Gastrocnemius medialis (tissue), 4 donors: ENCODE results near the gene OSTF1.

Experiments used
- CTCF ChIP-seq, 5 experiments: fragments of 450-650 bp in 3 of 5; fragments of 200-600 bp in 2 of 5; sonication (generic) in 2 of 5; IDR thresholded peaks in 4 of 5; conservative IDR thresholded peaks in 1 of 5; 1 replicate in 4 of 5; 2 replicates in 1 of 5; pipeline ENCODE4 v1.5.1; 2016 to 2019; ENCODE audit warnings: antibody characterized with exemption in 5 of 5, mild to moderate bottlenecking in 3 of 5, moderate library complexity in 3 of 5
- POLR2A ChIP-seq, 2 donors: fragments of 450-650 bp; IDR thresholded peaks; one replicate each; pipeline ENCODE4 v1.6.1; 2017; ENCODE audit warnings: antibody characterized with exemption in 2 of 2, mild to moderate bottlenecking in 2 of 2, moderate library complexity in 2 of 2

DNA sequence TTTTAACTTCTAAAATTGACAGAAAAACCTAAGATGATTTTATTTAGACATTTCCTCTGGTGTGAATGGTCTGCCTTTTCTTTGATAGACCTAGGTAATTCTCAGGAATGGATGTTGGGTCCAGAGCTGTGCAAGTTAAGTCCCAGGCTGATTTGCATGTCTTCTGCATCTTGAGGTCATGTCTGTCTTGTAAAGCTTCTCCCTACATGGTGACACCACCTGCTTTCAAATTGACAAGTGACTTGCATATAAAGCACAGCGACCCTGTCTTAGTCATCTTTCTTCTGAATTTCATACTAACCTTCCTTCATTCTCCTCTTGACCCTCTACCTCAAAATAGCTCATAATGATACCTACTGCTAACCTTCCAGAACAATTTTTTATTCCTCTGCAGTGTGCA is 29.2 kb downstream of the OSTF1 start:
- TF ChIP-seq POLR2A (IDR thresholded peaks at IDR 0.05) (no peak), CTCF (IDR thresholded peaks at IDR 0.05 in 4 of 5, conservative IDR thresholded peaks at IDR 0.05 in 1 of 5) (no peak)
